HEK293 (cell line): ENCODE data around the gene RTKN.

Experiments used
- HOXD13 ChIP-seq: sonication (generic); formaldehyde crosslinking; IDR thresholded peaks from 2 replicates; pipeline ENCODE4 v1.8.0; 2022; ENCODE audit warnings: missing genetic modification reagents, borderline replicate concordance
- KLF7 ChIP-seq: fragments of 450-650 bp; formaldehyde crosslinking; IDR thresholded peaks from 2 replicates; pipeline ENCODE4 v1.5.1; 2016; ENCODE audit warnings: missing biosample characterization, missing genetic modification characterization, borderline replicate concordance
- KLF9 ChIP-seq: fragments of 450-650 bp; formaldehyde crosslinking; IDR thresholded peaks from 2 replicates; pipeline ENCODE4 v1.5.1; 2016; ENCODE audit warnings: missing biosample characterization, missing genetic modification characterization, low read depth
- RBAK ChIP-seq: fragments of 450-650 bp; formaldehyde crosslinking; IDR thresholded peaks from 2 replicates; pipeline ENCODE4 v1.5.1; 2016; ENCODE audit warnings: missing biosample characterization, missing genetic modification characterization
- SCRT1 ChIP-seq: fragments of 450-650 bp; formaldehyde crosslinking; IDR thresholded peaks from 2 replicates; pipeline ENCODE4 v1.5.1; 2016; ENCODE audit warnings: missing biosample characterization, missing genetic modification characterization, borderline replicate concordance
- ZBTB1 ChIP-seq: fragments of 450-650 bp; formaldehyde crosslinking; IDR thresholded peaks from 2 replicates; pipeline ENCODE4 v1.5.1; 2016; ENCODE audit warnings: missing biosample characterization, missing genetic modification characterization
- ZBTB48 ChIP-seq: fragments of 450-650 bp; formaldehyde crosslinking; IDR thresholded peaks from 2 replicates; pipeline ENCODE4 v1.5.1; 2016; ENCODE audit warnings: missing biosample characterization, missing genetic modification characterization
- ZFP3 ChIP-seq: fragments of 450-650 bp; formaldehyde crosslinking; IDR thresholded peaks from 2 replicates; pipeline ENCODE4 v1.5.1; 2016; ENCODE audit warnings: low read depth, missing biosample characterization, missing genetic modification characterization
- ZFP37 ChIP-seq: fragments of 450-650 bp; formaldehyde crosslinking; IDR thresholded peaks from 2 replicates; pipeline ENCODE4 v1.5.1; 2016; ENCODE audit warnings: missing biosample characterization, missing genetic modification characterization
- ZIC2 ChIP-seq: fragments of 450-650 bp; formaldehyde crosslinking; IDR thresholded peaks from 2 replicates; pipeline ENCODE4 v1.5.1; 2016; ENCODE audit warnings: missing biosample characterization, missing genetic modification characterization
- ZNF112 ChIP-seq: fragments of 450-650 bp; formaldehyde crosslinking; IDR thresholded peaks from 2 replicates; pipeline ENCODE4 v1.5.0; 2017; ENCODE audit warnings: missing biosample characterization, missing genetic modification characterization
- ZNF140 ChIP-seq: fragments of 450-650 bp; formaldehyde crosslinking; IDR thresholded peaks from 2 replicates; pipeline ENCODE4 v1.5.1; 2016; ENCODE audit warnings: missing biosample characterization, missing genetic modification characterization
- ZNF146 ChIP-seq: fragments of 450-650 bp; formaldehyde crosslinking; IDR thresholded peaks from 2 replicates; pipeline ENCODE4 v1.5.1; 2016; ENCODE audit warnings: missing biosample characterization, missing genetic modification characterization
- ZNF155 ChIP-seq: fragments of 450-650 bp; formaldehyde crosslinking; IDR thresholded peaks from 2 replicates; pipeline ENCODE4 v1.5.1; 2016; ENCODE audit warnings: missing biosample characterization, missing genetic modification characterization
- ZNF157 ChIP-seq: fragments of 450-650 bp; formaldehyde crosslinking; IDR thresholded peaks from 2 replicates; pipeline ENCODE4 v1.5.1; 2016; ENCODE audit warnings: missing biosample characterization, missing genetic modification characterization
- ZNF311 ChIP-seq: fragments of 450-650 bp; formaldehyde crosslinking; IDR thresholded peaks from 2 replicates; pipeline ENCODE4 v1.5.1; 2017; ENCODE audit warnings: missing biosample characterization, missing genetic modification characterization, borderline replicate concordance
- ZNF335 ChIP-seq: fragments of 450-650 bp; formaldehyde crosslinking; conservative IDR thresholded peaks from 2 replicates; pipeline ENCODE4 v1.5.1; 2016; ENCODE audit warnings: missing biosample characterization, missing genetic modification characterization
- ZNF341 ChIP-seq: fragments of 450-650 bp; formaldehyde crosslinking; IDR thresholded peaks from 2 replicates; pipeline ENCODE4; 2016; ENCODE audit warnings: low read depth, missing biosample characterization, missing genetic modification characterization
- ZNF354C ChIP-seq: fragments of 450-650 bp; formaldehyde crosslinking; IDR thresholded peaks from 2 replicates; pipeline ENCODE4 v1.5.1; 2016; ENCODE audit warnings: missing biosample characterization, missing genetic modification characterization, low read depth, borderline replicate concordance
- ZNF37A ChIP-seq: fragments of 450-650 bp; IDR thresholded peaks from 2 replicates; pipeline ENCODE4 v1.5.1; 2018; ENCODE audit warnings: missing biosample characterization, missing genetic modification characterization
- ZNF473 ChIP-seq: fragments of 450-650 bp; formaldehyde crosslinking; IDR thresholded peaks from 2 replicates; pipeline ENCODE4 v1.5.1; 2017; ENCODE audit warnings: missing biosample characterization, missing genetic modification characterization
- ZNF488 ChIP-seq: fragments of 450-650 bp; formaldehyde crosslinking; IDR thresholded peaks from 2 replicates; pipeline ENCODE4 v1.5.1; 2016; ENCODE audit warnings: missing biosample characterization, missing genetic modification characterization
- ZNF610 ChIP-seq: fragments of 450-650 bp; formaldehyde crosslinking; IDR thresholded peaks from 2 replicates; pipeline ENCODE4 v1.5.1; 2016; ENCODE audit warnings: missing biosample characterization, missing genetic modification characterization, borderline replicate concordance
- ZNF626 ChIP-seq: fragments of 450-650 bp; sonication (Bioruptor Pico); formaldehyde crosslinking; IDR thresholded peaks from 2 replicates; pipeline ENCODE4 v1.5.1; 2018; ENCODE audit warnings: missing biosample characterization, missing genetic modification characterization, inconsistent platforms
- ZNF660 ChIP-seq: fragments of 450-650 bp; IDR thresholded peaks from 2 replicates; pipeline ENCODE4 v1.5.1; 2018; ENCODE audit warnings: missing biosample characterization, mild to moderate bottlenecking, missing genetic modification characterization
- ZNF677 ChIP-seq: fragments of 450-650 bp; IDR thresholded peaks from 2 replicates; pipeline ENCODE4 v1.5.0; 2018; ENCODE audit warnings: missing biosample characterization, mild to moderate bottlenecking, missing genetic modification characterization, moderate library complexity
- ZNF707 ChIP-seq: fragments of 450-650 bp; formaldehyde crosslinking; IDR thresholded peaks from 2 replicates; pipeline ENCODE4 v1.5.1; 2016; ENCODE audit warnings: missing biosample characterization, missing genetic modification characterization
- ZNF768 ChIP-seq: fragments of 450-650 bp; formaldehyde crosslinking; IDR thresholded peaks from 2 replicates; pipeline ENCODE4 v1.5.1; 2018; ENCODE audit warnings: missing biosample characterization, mild to moderate bottlenecking, missing genetic modification characterization
- ZNF785 ChIP-seq: fragments of 450-650 bp; formaldehyde crosslinking; IDR thresholded peaks from 2 replicates; pipeline ENCODE4 v1.5.1; 2016; ENCODE audit warnings: missing biosample characterization, missing genetic modification characterization
- ZSCAN18 ChIP-seq: fragments of 450-650 bp; formaldehyde crosslinking; IDR thresholded peaks from 2 replicates; pipeline ENCODE4 v1.5.1; 2016; ENCODE audit warnings: missing biosample characterization, missing genetic modification characterization
- TF ChIP-seq, protein P1 (sequence below): fragments of 450-650 bp; formaldehyde crosslinking; IDR thresholded peaks from 2 replicates; pipeline ENCODE4 v1.5.1; 2017; ENCODE audit warnings: missing biosample characterization, missing genetic modification characterization
- TF ChIP-seq, protein P2 (sequence below): fragments of 450-650 bp; formaldehyde crosslinking; IDR thresholded peaks from 2 replicates; pipeline ENCODE4 v1.5.1; 2016; ENCODE audit warnings: missing biosample characterization, missing genetic modification characterization
- TF ChIP-seq, protein P3 (sequence below): fragments of 450-650 bp; formaldehyde crosslinking; IDR thresholded peaks from 2 replicates; pipeline ENCODE4 v1.5.1; 2016; ENCODE audit warnings: missing biosample characterization, missing genetic modification characterization
- TF ChIP-seq, protein P4 (sequence below): fragments of 450-650 bp; formaldehyde crosslinking; IDR thresholded peaks from 2 replicates; pipeline ENCODE4 v1.5.1; 2016; ENCODE audit warnings: missing biosample characterization, missing genetic modification characterization

Gene RTKN

GRCh38 chr2:74391580-74392448, 49.9 kb downstream of the RTKN start (continued):
- TF ChIP-seq ZNF473 (tag by site-specific recombination) (no peak), ZBTB1 (tag by site-specific recombination) (no peak), ZNF140 (tag by site-specific recombination) (no peak), ZBTB48 (tag by site-specific recombination) (no peak), RBAK (tag by site-specific recombination) (no peak), ZNF785 (tag by site-specific recombination) (no peak), ZNF155 (tag by site-specific recombination) (no peak), ZNF341 (tag by site-specific recombination) (no peak), ZNF707 (tag by site-specific recombination) (no peak), HOXD13 (CRISPR knock-in tag) (no peak), KLF7 (tag by site-specific recombination) (peak; percentile 58; the same call in 1 of the 2 replicates), ZNF157 (tag by site-specific recombination) (no peak), ZNF660 (tag by site-specific recombination) (0 out of 2 replicates have a peak, but pooled peaks have one; percentile 37), ZNF677 (tag by site-specific recombination) (no peak), KLF9 (tag by site-specific recombination) (peak; percentile 79), ZSCAN18 (tag by site-specific recombination) (no peak), ZFP37 (no peak), ZIC2 (tag by site-specific recombination) (no peak), ZFP3 (no peak), ZNF626 (tag by site-specific recombination) (no peak), ZNF354C (tag by site-specific recombination) (no peak), SCRT1 (tag by site-specific recombination) (no peak), ZNF488 (tag by site-specific recombination) (no peak), ZNF768 (tag by site-specific recombination) (no peak), ZNF610 (no peak), ZNF311 (tag by site-specific recombination) (no peak), ZNF37A (tag by site-specific recombination) (no peak), ZNF335 (tag by site-specific recombination) (peak; percentile 100), ZNF112 (no peak), ZNF146 (tag by site-specific recombination) (no peak)
- TF ChIP-seq, protein P1, sequence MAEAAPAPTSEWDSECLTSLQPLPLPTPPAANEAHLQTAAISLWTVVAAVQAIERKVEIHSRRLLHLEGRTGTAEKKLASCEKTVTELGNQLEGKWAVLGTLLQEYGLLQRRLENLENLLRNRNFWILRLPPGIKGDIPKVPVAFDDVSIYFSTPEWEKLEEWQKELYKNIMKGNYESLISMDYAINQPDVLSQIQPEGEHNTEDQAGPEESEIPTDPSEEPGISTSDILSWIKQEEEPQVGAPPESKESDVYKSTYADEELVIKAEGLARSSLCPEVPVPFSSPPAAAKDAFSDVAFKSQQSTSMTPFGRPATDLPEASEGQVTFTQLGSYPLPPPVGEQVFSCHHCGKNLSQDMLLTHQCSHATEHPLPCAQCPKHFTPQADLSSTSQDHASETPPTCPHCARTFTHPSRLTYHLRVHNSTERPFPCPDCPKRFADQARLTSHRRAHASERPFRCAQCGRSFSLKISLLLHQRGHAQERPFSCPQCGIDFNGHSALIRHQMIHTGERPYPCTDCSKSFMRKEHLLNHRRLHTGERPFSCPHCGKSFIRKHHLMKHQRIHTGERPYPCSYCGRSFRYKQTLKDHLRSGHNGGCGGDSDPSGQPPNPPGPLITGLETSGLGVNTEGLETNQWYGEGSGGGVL (tag by site-specific recombination), result no peak
- TF ChIP-seq, protein P2, sequence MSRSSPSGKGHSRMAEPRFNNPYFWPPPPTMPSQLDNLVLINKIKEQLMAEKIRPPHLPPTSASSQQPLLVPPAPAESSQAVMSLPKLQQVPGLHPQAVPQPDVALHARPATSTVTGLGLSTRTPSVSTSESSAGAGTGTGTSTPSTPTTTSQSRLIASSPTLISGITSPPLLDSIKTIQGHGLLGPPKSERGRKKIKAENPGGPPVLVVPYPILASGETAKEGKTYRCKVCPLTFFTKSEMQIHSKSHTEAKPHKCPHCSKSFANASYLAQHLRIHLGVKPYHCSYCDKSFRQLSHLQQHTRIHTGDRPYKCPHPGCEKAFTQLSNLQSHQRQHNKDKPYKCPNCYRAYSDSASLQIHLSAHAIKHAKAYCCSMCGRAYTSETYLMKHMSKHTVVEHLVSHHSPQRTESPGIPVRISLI (tag by site-specific recombination), result no peak
- TF ChIP-seq, protein P3, sequence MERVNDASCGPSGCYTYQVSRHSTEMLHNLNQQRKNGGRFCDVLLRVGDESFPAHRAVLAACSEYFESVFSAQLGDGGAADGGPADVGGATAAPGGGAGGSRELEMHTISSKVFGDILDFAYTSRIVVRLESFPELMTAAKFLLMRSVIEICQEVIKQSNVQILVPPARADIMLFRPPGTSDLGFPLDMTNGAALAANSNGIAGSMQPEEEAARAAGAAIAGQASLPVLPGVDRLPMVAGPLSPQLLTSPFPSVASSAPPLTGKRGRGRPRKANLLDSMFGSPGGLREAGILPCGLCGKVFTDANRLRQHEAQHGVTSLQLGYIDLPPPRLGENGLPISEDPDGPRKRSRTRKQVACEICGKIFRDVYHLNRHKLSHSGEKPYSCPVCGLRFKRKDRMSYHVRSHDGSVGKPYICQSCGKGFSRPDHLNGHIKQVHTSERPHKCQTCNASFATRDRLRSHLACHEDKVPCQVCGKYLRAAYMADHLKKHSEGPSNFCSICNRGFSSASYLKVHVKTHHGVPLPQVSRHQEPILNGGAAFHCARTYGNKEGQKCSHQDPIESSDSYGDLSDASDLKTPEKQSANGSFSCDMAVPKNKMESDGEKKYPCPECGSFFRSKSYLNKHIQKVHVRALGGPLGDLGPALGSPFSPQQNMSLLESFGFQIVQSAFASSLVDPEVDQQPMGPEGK (tag by site-specific recombination), result peak; percentile 32; the same call in 1 of the 2 replicates
- TF ChIP-seq, protein P4, sequence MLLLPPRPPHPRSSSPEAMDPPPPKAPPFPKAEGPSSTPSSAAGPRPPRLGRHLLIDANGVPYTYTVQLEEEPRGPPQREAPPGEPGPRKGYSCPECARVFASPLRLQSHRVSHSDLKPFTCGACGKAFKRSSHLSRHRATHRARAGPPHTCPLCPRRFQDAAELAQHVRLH (tag by site-specific recombination), result no peak
